Vagina (tissue), 2 donors: ENCODE measurements around the gene MAST4.

ENCODE experiments used
- CTCF ChIP-seq, 3 experiments: fragments of 450-650 bp in 2 of 3; fragments of 200-600 bp in 1 of 3; sonication (generic) in 1 of 3; IDR thresholded peaks; one replicate each; pipeline ENCODE4 v1.5.1; 2017 to 2019; ENCODE audit warnings: antibody characterized with exemption in 3 of 3, mild to moderate bottlenecking in 2 of 3, moderate library complexity in 2 of 3
- POLR2A ChIP-seq, 2 donors: fragments of 450-650 bp; IDR thresholded peaks; one replicate each; pipeline ENCODE4 v1.6.1; 2017; ENCODE audit warnings: antibody characterized with exemption in 2 of 2, mild to moderate bottlenecking in 2 of 2, moderate library complexity in 2 of 2
- POLR2AphosphoS5 ChIP-seq, 2 donors: sonication (generic); formaldehyde crosslinking; IDR thresholded peaks; one replicate each; pipeline ENCODE4 v1.9.0; 2017; ENCODE audit warnings: antibody characterized with exemption in 2 of 2, mild to moderate bottlenecking in 2 of 2, low read depth in 1 of 2; ENCODE audit not compliant: insufficient read depth in 1 of 2

GRCh38 chr5:66884564-66885243, 288.5 kb downstream of the MAST4 start:
- TF ChIP-seq POLR2AphosphoS5 (IDR thresholded peaks at IDR 0.05; ENCODE audit: insufficient read depth in 1 of 2, low read depth in 1 of 2): no peak
- no peak for TF ChIP-seq CTCF (IDR thresholded peaks at IDR 0.05)
- no peak for TF ChIP-seq POLR2A (IDR thresholded peaks at IDR 0.05)
